ENCODE measurements around the gene FTO. TPM values are rescaled to one million over a fixed set of nuclear protein-coding genes. Genes with fewer than 3 reads are reported as not detected.

FTO gene
- total RNA-seq, 1 donor from 2014 or later, result 85.1 TPM

DNA sequence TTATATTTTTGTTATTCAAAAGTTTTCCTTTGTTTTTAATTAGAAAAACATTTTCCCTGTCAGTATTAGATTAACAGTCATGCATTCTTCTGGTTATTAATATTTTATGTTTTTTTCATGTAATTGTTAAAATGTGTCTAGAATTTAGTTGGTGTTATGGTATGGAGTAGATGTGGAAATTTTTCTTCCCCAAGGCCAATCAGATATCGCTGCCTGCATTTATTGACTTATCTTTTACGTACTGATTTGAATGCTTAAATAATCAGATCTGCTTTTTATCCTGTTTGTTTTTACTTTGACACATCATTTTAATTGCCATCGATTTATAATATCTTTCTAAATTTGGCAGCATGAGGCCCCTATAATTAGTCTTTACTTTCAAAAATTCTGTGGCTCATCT lies 13.6 kb downstream of the FTO start:
- no peak overlapping the region for H3K27ac Mint-ChIP-seq
- H3K36me3 Mint-ChIP-seq, result peaks cover 4% of the 10 kb centered on the region
- H3K27me3 Mint-ChIP-seq, result no peaks in the 10 kb centered on the region
- peaks cover 14% of the 10 kb centered on the region for H3K4me1 Mint-ChIP-seq (ENCODE audit: unreplicated experiment)
- DNase-seq (ENCODE audit: extremely low spot score, unreplicated experiment), result no peak
- TF ChIP-seq, protein P1, sequence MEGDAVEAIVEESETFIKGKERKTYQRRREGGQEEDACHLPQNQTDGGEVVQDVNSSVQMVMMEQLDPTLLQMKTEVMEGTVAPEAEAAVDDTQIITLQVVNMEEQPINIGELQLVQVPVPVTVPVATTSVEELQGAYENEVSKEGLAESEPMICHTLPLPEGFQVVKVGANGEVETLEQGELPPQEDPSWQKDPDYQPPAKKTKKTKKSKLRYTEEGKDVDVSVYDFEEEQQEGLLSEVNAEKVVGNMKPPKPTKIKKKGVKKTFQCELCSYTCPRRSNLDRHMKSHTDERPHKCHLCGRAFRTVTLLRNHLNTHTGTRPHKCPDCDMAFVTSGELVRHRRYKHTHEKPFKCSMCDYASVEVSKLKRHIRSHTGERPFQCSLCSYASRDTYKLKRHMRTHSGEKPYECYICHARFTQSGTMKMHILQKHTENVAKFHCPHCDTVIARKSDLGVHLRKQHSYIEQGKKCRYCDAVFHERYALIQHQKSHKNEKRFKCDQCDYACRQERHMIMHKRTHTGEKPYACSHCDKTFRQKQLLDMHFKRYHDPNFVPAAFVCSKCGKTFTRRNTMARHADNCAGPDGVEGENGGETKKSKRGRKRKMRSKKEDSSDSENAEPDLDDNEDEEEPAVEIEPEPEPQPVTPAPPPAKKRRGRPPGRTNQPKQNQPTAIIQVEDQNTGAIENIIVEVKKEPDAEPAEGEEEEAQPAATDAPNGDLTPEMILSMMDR (conservative IDR thresholded peaks at IDR 0.05), result no peak
- H3K9me3 Mint-ChIP-seq, result no peaks in the 10 kb centered on the region
- H3K4me3 Mint-ChIP-seq, result no peak overlapping the region

DNA sequence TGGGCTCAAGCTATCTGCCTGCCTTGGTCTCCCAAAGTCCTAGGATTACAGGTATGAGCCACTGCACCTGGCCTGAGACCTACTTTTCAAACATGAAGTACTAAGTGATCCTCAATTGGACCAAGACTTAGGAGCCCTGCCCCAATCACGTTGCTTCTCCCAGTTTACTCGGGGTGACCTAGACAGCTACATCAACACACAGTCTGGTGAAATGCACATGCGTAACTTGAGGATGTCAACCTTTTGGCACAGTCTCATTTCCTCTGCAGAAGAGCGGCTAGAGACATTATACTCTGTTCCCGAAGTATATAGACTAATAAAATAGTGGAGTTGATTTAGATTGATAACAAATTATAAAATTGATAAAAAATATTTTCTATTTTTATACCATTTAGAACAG lies 17.1 kb downstream of the FTO start:
- no peaks in the 10 kb centered on the region for H3K27me3 Mint-ChIP-seq
- no peaks in the 10 kb centered on the region for H3K36me3 Mint-ChIP-seq
- peaks cover 3% of the 10 kb centered on the region for H3K4me1 Mint-ChIP-seq (ENCODE audit: unreplicated experiment)
- no peak overlapping the region for H3K27ac Mint-ChIP-seq
- TF ChIP-seq, protein P1 (conservative IDR thresholded peaks at IDR 0.05), result no peak
- H3K4me3 Mint-ChIP-seq, result no peak overlapping the region
- no peaks in the 10 kb centered on the region for H3K9me3 Mint-ChIP-seq
- DNase-seq (ENCODE audit: extremely low spot score, unreplicated experiment), result no peak

DNA sequence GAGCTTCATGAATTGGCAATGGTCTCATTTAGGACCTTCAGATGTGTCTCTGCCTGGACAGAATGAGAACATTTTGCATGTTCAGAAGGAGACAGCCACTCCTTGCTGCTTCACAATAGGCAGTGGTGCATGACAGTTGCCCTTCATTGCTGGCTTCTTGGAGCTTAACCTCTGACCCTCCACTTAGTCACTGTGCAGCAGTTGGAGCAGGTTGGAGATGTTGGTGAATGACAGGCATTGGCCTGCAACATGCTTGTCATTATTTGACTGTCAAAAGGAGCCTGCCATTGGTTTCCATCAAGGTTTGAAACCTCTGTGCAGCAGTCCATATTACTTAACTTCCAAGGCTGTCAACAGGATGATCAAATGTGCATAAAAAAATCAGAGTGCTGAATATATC lies 22.7 kb downstream of the FTO start:
- DNase-seq (ENCODE audit: extremely low spot score, unreplicated experiment), result no peak
- H3K27me3 Mint-ChIP-seq, result no peaks in the 10 kb centered on the region
- no peaks in the 10 kb centered on the region for H3K9me3 Mint-ChIP-seq
- TF ChIP-seq, protein P1 (conservative IDR thresholded peaks at IDR 0.05), result no peak
- no peak overlapping the region for H3K27ac Mint-ChIP-seq
- H3K36me3 Mint-ChIP-seq, result peaks cover 8% of the 10 kb centered on the region
- peaks cover 16% of the 10 kb centered on the region for H3K4me1 Mint-ChIP-seq (ENCODE audit: unreplicated experiment)
- no peak overlapping the region for H3K4me3 Mint-ChIP-seq

DNA sequence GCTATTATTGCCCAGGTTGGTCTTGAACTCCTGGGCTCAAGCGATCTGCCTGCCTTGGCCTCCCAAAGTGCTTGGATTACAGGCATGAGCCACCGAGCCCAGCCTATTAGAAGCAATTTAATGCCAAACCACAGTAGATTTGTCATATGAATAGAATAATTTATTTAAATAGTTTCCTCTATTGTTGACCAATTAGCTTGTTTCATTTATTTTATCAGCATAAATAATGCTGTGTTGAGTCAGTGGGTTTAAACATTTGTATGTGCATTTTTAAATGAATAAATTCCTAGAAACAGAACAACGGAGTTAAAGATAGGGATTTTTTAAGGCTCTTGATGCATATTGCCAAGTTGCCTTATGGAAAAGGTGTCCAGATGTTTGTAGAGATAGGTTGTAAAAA lies 26.7 kb downstream of the FTO start:
- peaks cover 4% of the 10 kb centered on the region for H3K27me3 Mint-ChIP-seq
- TF ChIP-seq, protein P1 (conservative IDR thresholded peaks at IDR 0.05), result no peak
- H3K9me3 Mint-ChIP-seq, result no peaks in the 10 kb centered on the region
- DNase-seq (ENCODE audit: extremely low spot score, unreplicated experiment), result no peak
- H3K4me1 Mint-ChIP-seq (ENCODE audit: unreplicated experiment), result peaks cover 21% of the 10 kb centered on the region
- H3K27ac Mint-ChIP-seq, result no peak overlapping the region
- peaks cover 8% of the 10 kb centered on the region for H3K36me3 Mint-ChIP-seq
- no peak overlapping the region for H3K4me3 Mint-ChIP-seq

DNA sequence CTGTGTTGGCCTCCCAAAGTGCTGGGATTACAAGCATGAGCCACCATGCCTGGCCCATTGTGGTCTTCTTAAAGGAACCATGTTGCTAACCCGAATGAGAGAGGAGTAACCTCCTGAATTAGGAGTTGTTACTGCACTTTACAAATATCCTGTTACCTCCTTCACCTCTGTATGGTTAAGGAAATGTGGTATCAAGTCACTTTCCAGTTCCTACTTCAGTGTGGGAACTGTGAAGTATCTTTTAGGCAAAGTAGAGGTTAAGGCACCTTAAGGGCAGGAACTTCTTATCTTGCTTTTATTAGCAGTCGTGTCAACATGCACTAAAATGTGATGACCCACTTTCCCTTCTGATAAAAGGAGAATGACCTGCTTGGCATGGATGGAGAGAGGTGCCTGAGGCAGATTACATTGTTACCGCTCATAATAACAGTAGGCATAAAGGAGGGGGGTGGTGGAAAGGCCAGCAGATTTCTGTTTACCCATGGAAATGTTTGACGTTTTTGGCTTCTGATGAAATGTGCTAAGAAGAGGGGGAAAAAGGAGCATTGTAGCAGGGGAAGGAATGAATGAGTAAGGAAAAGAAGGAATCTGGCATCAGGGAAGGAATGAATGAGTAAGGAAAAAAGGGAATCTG lies 28.5 kb downstream of the FTO start:
- H3K27ac Mint-ChIP-seq, result peak overlapping the region; percentile 1

More for the DNA sequence above, 28.5 kb downstream of the FTO start:
- peaks cover 4% of the 10 kb centered on the region for H3K27me3 Mint-ChIP-seq
- DNase-seq (ENCODE audit: extremely low spot score, unreplicated experiment), result no peak
- no peak overlapping the region for H3K4me3 Mint-ChIP-seq
- no peaks in the 10 kb centered on the region for H3K9me3 Mint-ChIP-seq
- TF ChIP-seq, protein P1 (conservative IDR thresholded peaks at IDR 0.05), result no peak
- peaks cover 8% of the 10 kb centered on the region for H3K4me1 Mint-ChIP-seq (ENCODE audit: unreplicated experiment)
- peaks cover 8% of the 10 kb centered on the region for H3K36me3 Mint-ChIP-seq

Data from type B pancreatic cell (in vitro differentiated cells).